Measurements from ENCODE around the gene CCDC73.

Gene CCDC73

DNA sequence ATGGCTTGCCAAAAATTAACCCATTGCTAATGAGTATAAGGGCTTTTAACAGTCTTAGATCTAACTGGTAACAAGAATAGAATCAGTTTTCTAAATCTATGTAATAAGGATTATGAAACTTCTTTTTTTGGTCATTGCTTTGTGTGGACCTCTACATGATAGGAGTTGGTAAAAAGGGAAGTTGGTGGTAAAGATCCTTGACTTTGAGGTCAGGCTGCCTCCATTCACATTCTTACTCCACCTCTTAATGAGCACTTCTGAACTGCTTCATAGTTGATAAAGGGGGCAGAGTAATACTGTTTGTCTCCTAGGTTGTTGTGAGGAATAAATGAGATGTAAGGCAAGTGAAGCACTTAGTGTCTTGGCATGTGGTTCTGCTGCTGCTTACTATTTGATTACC, 200.2 kb downstream of the CCDC73 start:
- Histone ChIP-seq H3K4me1 (ENCODE audit: insufficient read depth, insufficient read length) (no peaks in the 10 kb centered on the region), H3K36me3 (ENCODE audit: insufficient read depth, insufficient read length, low read length) (peaks cover 86% of the 10 kb centered on the region), H3K9ac (ENCODE audit: insufficient read length, low read depth) (no peak overlapping the region), H3K27me3 (ENCODE audit: insufficient read depth, insufficient read length) (no peaks in the 10 kb centered on the region), H3K9me3 (ENCODE audit: insufficient read depth, low read length) (no peaks in the 10 kb centered on the region), H3K4me3 (ENCODE audit: insufficient read length, low read depth) (no peak overlapping the region)
- TF ChIP-seq SUZ12 (IDR thresholded peaks at IDR 0.05; ENCODE audit: extremely low read depth, insufficient read depth, insufficient read length) = no peak
- no peak for TF ChIP-seq ZNF274 (IDR thresholded peaks at IDR 0.05; ENCODE audit: low read depth, low read length)
- TF ChIP-seq YY1 (IDR thresholded peaks at IDR 0.05; ENCODE audit: insufficient read depth, insufficient read length) = no peak
- no peak for DNase-seq (ENCODE audit: low read depth, low spot score)

DNA sequence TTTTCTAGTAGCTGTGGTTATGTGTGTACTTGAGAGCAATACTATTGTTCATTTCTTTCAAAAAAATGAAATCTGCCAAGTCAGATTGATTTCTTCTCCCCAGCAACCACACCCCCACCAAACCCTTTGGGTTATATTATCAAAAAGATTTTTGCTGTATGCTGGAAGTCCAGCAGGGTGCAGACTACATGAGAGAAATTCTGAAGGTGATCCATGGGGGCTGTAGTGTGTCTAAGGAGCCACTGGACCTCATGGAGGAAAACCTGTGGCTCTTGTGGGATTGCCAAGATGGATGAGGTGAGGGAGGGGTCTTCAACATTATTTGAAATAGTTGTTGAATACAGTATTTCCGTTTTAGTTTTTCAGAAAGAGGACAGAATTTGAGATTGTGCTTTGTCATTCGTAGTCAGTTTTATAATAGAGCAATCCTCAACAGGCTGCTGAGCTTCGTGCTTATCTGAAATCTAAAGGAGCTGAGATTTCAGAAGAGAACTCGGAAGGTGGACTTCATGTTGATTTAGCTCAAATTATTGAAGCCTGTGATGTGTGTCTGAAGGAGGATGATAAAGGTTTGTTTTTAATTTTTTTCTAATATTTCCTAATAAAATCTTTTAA, 207.8 kb downstream of the CCDC73 start:
- Histone ChIP-seq H3K9ac (ENCODE audit: insufficient read length, low read depth) (no peak overlapping the region), H3K27me3 (ENCODE audit: insufficient read depth, insufficient read length) (no peaks in the 10 kb centered on the region), H3K4me3 (ENCODE audit: insufficient read length, low read depth) (no peak overlapping the region), H3K4me1 (ENCODE audit: insufficient read depth, insufficient read length) (no peaks in the 10 kb centered on the region), H3K9me3 (ENCODE audit: insufficient read depth, low read length) (no peaks in the 10 kb centered on the region), H3K36me3 (ENCODE audit: insufficient read depth, insufficient read length, low read length) (peaks cover 43% of the 10 kb centered on the region)
- no peak for TF ChIP-seq SUZ12 (IDR thresholded peaks at IDR 0.05; ENCODE audit: extremely low read depth, insufficient read depth, insufficient read length)
- no peak for TF ChIP-seq ZNF274 (IDR thresholded peaks at IDR 0.05; ENCODE audit: low read depth, low read length)
- TF ChIP-seq YY1 (IDR thresholded peaks at IDR 0.05; ENCODE audit: insufficient read depth, insufficient read length) = no peak
- DNase-seq (ENCODE audit: low read depth, low spot score) = no peak

DNA sequence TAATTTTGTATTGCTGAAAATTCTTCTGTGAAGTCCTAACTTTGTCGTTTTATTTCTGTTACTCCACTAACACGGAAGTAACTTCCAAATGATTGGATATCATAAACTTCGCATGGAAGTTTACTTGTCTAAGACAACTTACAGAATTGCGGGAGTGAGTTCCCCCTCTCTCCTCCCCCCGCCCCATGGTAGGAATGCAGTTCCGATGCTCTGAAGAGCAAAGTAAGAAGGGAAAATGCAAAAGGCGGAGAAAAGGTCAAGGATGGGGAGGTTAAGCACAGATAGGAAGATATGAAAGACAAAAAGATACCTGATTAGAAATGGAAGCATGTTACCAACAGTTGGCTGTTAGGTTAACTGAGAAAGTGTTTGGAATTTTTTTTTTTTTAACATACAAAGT, 209.5 kb downstream of the CCDC73 start:
- H3K27me3 ChIP-seq (ENCODE audit: insufficient read depth, insufficient read length) = no peaks in the 10 kb centered on the region
- no peak for DNase-seq (ENCODE audit: low read depth, low spot score)
- peak overlapping the region; percentile 90 for H3K4me3 ChIP-seq (ENCODE audit: insufficient read length, low read depth)
- H3K9me3 ChIP-seq (ENCODE audit: insufficient read depth, low read length) = no peaks in the 10 kb centered on the region
- peak overlapping the region; percentile 95 for H3K9ac ChIP-seq (ENCODE audit: insufficient read length, low read depth)
- no peaks in the 10 kb centered on the region for H3K4me1 ChIP-seq (ENCODE audit: insufficient read depth, insufficient read length)
- TF ChIP-seq SUZ12 (IDR thresholded peaks at IDR 0.05; ENCODE audit: extremely low read depth, insufficient read depth, insufficient read length) = no peak
- TF ChIP-seq YY1 (IDR thresholded peaks at IDR 0.05; ENCODE audit: insufficient read depth, insufficient read length) = no peak
- TF ChIP-seq ZNF274 (IDR thresholded peaks at IDR 0.05; ENCODE audit: low read depth, low read length) = no peak
- peaks cover 26% of the 10 kb centered on the region for H3K36me3 ChIP-seq (ENCODE audit: insufficient read depth, insufficient read length, low read length)

DNA sequence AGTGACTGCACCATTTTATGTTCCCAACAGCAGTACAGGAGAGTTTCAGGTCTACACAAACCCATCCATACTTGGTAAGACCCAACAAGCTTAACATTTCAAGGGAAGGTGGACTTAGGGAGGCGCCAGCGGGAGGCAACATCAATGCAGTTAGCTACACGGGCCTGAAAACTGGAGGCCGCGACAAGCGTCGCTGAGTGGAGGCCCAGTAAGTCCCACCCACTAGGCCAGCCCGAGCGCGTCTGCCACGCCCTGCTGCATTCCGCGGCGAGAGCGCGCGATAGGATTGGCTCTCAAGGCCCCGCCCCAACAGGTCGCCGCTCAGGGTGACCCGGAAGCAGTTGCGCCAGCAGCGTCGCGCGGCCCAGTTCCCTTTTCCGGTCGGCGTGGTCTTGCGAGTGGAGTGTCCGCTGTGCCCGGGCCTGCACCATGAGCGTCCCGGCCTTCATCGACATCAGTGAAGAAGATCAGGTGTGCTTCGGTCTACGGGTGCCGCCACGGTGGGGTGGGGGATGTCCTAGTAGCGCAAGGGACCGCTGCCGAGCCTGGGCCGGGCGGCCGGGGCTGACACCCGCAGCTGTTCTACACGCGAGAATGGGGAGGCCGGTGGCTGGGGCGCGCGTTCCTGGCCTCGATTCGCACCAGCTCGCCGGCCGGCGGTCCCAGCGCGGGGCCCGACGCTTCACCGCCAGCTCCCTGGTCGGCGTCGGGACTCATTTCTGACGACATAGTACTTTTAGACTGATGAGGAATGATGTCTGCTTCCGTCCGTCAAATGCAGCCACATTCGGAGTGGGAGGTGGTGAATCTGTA, 210.8 kb downstream of the CCDC73 start, which contains the start of gene EIF3M:
Gene EIF3M (plus strand): TSS at position 373 of the 813 bp plus-strand sequence. CDS start 57 bp downstream, at position 430.
- peak; percentile 90 for DNase-seq (ENCODE audit: low read depth, low spot score)
- TF ChIP-seq YY1 (IDR thresholded peaks at IDR 0.05; ENCODE audit: insufficient read depth, insufficient read length) = no peak
- TF ChIP-seq ZNF274 (IDR thresholded peaks at IDR 0.05; ENCODE audit: low read depth, low read length) = no peak
- TF ChIP-seq SUZ12 (IDR thresholded peaks at IDR 0.05; ENCODE audit: extremely low read depth, insufficient read depth, insufficient read length) = no peak
- H3K4me1 ChIP-seq (ENCODE audit: insufficient read depth, insufficient read length) = no peaks in the 10 kb centered on the region
- peak within 1 kb of the TSS; percentile 95 for H3K9ac ChIP-seq (ENCODE audit: insufficient read length, low read depth)
- H3K9me3 ChIP-seq (ENCODE audit: insufficient read depth, low read length) = no peaks in the 10 kb centered on the region
- H3K27me3 ChIP-seq (ENCODE audit: insufficient read depth, insufficient read length) = no peaks in the 10 kb centered on the region
- H3K36me3 ChIP-seq (ENCODE audit: insufficient read depth, insufficient read length, low read length) = peaks cover 14% of the 10 kb centered on the region
- H3K4me3 ChIP-seq (ENCODE audit: insufficient read length, low read depth) = peak within 1 kb of the TSS; percentile 90

DNA sequence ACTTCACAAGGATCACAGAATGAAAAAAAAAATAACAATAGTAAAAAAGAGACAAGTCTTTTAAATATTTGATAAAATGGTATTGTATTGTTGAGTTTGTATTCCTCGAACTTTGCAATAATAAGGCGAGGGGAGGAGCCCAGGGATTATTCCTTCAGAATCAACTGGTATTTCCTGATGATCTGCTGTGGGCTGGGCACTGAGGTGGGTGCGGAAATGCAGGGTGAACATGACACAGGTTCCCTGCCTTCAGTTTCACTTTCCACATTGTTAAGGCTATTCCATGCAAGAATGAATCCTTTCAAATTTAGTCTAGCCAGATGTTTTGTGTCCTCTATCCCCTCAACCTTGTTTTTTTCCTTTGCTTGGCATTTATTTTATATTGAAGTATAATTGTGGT, 212.9 kb downstream of the CCDC73 start:
- H3K9me3 ChIP-seq (ENCODE audit: insufficient read depth, low read length) = no peaks in the 10 kb centered on the region
- no peak for DNase-seq (ENCODE audit: low read depth, low spot score)
- no peak overlapping the region for H3K4me3 ChIP-seq (ENCODE audit: insufficient read length, low read depth)
- TF ChIP-seq SUZ12 (IDR thresholded peaks at IDR 0.05; ENCODE audit: extremely low read depth, insufficient read depth, insufficient read length) (no peak), YY1 (IDR thresholded peaks at IDR 0.05; ENCODE audit: insufficient read depth, insufficient read length) (no peak), ZNF274 (IDR thresholded peaks at IDR 0.05; ENCODE audit: low read depth, low read length) (no peak)
- no peaks in the 10 kb centered on the region for H3K27me3 ChIP-seq (ENCODE audit: insufficient read depth, insufficient read length)
- no peaks in the 10 kb centered on the region for H3K4me1 ChIP-seq (ENCODE audit: insufficient read depth, insufficient read length)
- H3K36me3 ChIP-seq (ENCODE audit: insufficient read depth, insufficient read length, low read length) = peaks cover 4% of the 10 kb centered on the region
- H3K9ac ChIP-seq (ENCODE audit: insufficient read length, low read depth) = no peak overlapping the region

DNA sequence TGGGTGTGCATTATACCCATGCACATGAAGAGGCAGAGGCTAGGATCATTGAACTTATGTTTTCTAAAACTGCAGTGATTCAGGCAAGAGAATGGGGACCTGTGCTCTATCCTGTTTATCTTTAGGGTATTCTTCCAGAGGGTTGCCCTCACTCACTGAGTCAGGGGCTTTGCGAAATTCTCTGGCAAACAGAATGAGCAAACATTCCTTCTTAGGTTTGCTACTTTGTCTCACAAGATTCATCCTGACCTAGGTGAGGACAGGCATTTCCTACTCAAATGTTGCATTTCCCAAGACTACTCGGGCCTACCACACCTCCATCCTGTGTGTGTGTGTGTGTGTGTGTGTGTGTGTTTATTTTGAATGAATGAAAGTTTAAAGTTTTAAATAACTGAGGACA, 213.5 kb downstream of the CCDC73 start:
- no peak for DNase-seq (ENCODE audit: low read depth, low spot score)
- TF ChIP-seq ZNF274 (IDR thresholded peaks at IDR 0.05; ENCODE audit: low read depth, low read length) (no peak), YY1 (IDR thresholded peaks at IDR 0.05; ENCODE audit: insufficient read depth, insufficient read length) (no peak), SUZ12 (IDR thresholded peaks at IDR 0.05; ENCODE audit: extremely low read depth, insufficient read depth, insufficient read length) (no peak)

DNA sequence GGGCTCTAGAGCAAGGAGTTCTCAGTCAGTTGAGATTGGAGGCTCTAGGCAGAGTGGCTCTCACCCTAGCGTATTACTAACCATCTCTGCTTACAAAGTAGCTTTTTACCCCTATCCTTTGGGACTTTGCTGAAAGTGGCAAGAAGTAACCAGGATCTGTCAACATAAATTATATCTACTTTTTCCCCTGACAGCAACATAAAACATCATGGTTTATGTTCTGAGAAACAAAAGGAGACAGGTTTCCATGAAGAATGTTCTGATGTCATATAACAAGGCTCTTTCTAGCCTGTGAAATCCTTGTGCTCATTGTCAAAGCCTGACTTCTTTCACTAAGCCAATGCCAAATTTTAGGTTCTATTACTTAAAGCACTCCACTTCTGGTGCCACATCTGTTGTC, 218.0 kb downstream of the CCDC73 start:
- no peak for DNase-seq (ENCODE audit: low read depth, low spot score)
- no peak overlapping the region for H3K9ac ChIP-seq (ENCODE audit: insufficient read length, low read depth)
- no peaks in the 10 kb centered on the region for H3K4me1 ChIP-seq (ENCODE audit: insufficient read depth, insufficient read length)
- no peaks in the 10 kb centered on the region for H3K27me3 ChIP-seq (ENCODE audit: insufficient read depth, insufficient read length)
- H3K9me3 ChIP-seq (ENCODE audit: insufficient read depth, low read length) = no peaks in the 10 kb centered on the region
- TF ChIP-seq ZNF274 (IDR thresholded peaks at IDR 0.05; ENCODE audit: low read depth, low read length) = no peak
- TF ChIP-seq SUZ12 (IDR thresholded peaks at IDR 0.05; ENCODE audit: extremely low read depth, insufficient read depth, insufficient read length) = no peak
- TF ChIP-seq YY1 (IDR thresholded peaks at IDR 0.05; ENCODE audit: insufficient read depth, insufficient read length) = no peak
- no peak overlapping the region for H3K4me3 ChIP-seq (ENCODE audit: insufficient read length, low read depth)
- H3K36me3 ChIP-seq (ENCODE audit: insufficient read depth, insufficient read length, low read length) = no peaks in the 10 kb centered on the region

More for the DNA sequence above, 213.5 kb downstream of the CCDC73 start:
- H3K27me3 ChIP-seq (ENCODE audit: insufficient read depth, insufficient read length) = no peaks in the 10 kb centered on the region
- no peak overlapping the region for H3K9ac ChIP-seq (ENCODE audit: insufficient read length, low read depth)
- H3K4me3 ChIP-seq (ENCODE audit: insufficient read length, low read depth) = no peak overlapping the region
- H3K4me1 ChIP-seq (ENCODE audit: insufficient read depth, insufficient read length) = no peaks in the 10 kb centered on the region
- H3K36me3 ChIP-seq (ENCODE audit: insufficient read depth, insufficient read length, low read length) = no peaks in the 10 kb centered on the region
- no peaks in the 10 kb centered on the region for H3K9me3 ChIP-seq (ENCODE audit: insufficient read depth, low read length)
